GM12873 (cell line): ENCODE results near the gene TPI1.

ENCODE experiments used
- TF ChIP-seq, protein P1 (sequence below): IDR thresholded peaks from 2 replicates; pipeline ENCODE4 v1.5.1; 2012; ENCODE audit warnings: low read depth, mild to moderate bottlenecking, moderate library complexity, low read length, control low read depth; ENCODE audit not compliant: insufficient read depth; ENCODE audit errors: missing control alignments

Gene TPI1

DNA sequence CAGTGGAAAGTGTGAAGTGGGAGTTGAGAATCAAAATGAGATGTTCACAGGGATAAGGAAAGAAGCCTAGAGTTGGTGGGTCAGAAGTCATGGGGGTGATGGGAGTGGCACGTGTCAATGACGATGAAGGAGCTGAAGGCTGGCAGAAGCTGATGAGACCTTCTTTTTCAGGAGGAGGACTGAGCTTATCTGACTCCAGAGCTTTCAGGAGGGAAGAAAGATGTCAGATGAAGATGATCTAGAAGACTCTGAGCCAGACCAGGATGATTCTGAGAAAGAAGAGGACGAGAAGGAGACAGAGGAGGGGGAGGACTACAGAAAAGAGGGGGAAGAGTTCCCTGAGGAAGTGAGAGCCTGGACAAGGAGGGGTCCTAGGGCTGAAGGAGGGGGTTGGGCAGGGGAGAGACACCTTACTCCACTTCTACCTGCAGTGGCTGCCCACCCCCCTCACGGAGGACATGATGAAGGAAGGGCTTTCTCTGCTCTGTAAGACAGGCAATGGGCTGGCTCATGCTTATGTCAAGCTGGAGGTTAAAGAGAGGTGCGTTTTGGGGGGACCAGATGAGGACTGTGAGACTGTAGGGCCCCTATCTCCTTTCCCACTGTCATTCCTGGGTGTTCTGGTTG lies 38.2 kb downstream of the TPI1 start:
- TF ChIP-seq, protein P1, sequence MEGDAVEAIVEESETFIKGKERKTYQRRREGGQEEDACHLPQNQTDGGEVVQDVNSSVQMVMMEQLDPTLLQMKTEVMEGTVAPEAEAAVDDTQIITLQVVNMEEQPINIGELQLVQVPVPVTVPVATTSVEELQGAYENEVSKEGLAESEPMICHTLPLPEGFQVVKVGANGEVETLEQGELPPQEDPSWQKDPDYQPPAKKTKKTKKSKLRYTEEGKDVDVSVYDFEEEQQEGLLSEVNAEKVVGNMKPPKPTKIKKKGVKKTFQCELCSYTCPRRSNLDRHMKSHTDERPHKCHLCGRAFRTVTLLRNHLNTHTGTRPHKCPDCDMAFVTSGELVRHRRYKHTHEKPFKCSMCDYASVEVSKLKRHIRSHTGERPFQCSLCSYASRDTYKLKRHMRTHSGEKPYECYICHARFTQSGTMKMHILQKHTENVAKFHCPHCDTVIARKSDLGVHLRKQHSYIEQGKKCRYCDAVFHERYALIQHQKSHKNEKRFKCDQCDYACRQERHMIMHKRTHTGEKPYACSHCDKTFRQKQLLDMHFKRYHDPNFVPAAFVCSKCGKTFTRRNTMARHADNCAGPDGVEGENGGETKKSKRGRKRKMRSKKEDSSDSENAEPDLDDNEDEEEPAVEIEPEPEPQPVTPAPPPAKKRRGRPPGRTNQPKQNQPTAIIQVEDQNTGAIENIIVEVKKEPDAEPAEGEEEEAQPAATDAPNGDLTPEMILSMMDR, result no peak

DNA sequence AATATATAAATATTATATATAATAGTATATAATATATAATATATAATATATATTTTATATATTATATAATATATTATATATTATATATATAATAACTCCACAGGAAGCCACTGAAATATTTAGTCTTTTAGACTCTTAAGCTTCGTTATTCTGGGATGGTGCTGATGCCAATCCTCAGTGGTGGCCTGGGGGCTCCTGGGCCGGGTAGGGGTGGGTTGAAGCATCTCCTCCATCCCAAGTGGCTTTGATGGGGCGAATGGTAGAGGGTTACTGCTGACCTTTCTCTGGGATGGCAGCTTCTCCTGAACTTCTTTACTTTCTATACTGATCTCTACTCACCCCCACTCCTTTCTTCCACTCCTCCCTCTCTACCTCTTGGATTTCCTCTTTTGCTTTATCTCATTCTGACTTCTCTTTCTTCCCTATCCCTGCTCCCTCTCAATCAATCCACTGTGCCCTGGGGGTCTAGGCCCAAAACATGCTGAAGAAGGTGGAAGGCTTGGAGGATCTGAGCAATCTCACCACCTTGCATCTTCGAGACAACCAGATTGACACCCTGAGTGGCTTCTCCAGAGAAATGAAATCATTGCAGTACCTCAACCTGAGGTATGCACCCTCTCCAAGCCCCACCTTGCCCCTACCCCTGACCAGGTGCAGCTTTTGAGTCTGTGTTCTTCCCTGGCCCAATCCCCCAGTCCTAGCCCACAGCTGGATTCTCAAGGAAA lies 42.3 kb downstream of the TPI1 start:
- TF ChIP-seq, protein P1, result no peak

DNA sequence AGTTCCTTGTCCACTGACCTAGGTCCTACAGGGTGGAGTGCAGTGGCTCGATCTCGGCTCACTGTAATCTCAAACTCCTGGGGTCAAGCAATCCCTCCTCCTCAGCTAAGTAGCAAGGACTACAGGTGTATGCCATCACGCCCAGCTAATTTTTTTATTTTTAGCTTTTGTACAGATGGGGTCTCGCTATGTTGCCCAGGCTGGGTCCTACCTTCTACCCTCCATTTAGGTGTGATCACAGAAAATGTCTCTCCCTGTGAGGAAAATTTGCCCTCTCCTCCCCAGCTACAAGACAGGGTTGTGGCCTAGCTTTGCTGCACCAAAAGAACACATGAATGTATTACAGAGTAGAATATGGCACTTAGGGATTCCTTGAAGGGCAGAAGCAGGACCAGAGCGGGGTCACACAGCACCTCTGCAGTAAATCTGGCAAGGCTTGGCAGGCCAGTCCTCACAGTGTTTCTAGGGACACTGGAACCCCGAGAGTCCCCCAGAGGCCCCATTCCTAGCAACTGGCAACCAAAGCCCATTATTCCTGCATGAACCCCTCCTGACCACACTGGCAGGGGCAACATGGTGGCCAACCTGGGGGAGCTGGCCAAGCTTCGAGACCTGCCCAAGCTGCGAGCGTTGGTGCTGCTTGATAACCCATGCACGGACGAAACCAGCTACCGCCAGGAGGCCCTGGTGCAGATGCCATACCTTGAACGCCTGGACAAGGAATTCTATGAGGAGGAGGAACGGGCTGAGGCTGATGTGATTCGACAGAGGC lies 45.0 kb downstream of the TPI1 start:
- TF ChIP-seq, protein P1, result no peak

DNA sequence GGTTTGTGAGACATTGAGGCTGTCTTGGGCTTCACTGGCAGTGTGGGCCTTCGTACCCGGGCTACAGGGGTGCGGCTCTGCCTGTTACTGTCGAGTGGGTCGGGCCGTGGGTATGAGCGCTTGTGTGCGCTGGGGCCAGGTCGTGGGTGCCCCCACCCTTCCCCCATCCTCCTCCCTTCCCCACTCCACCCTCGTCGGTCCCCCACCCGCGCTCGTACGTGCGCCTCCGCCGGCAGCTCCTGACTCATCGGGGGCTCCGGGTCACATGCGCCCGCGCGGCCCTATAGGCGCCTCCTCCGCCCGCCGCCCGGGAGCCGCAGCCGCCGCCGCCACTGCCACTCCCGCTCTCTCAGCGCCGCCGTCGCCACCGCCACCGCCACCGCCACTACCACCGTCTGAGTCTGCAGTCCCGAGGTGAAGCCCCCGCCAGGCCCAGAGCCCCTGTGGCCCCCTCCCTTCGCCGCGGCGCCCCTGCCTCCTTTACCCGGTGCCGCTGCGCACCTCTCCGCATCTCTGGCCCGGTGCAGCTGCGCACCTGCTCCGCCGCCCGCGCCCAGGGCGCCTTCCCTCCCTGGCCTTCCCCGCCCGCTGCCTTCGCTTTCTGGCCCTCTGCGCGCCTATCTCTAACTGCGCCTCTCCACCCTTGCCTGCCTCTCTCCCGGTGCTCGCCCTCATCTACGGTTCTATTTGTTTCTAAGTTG lies 47.1 kb downstream of the TPI1 start, which contains the start of gene ENO2:
TSS of gene ENO2 (plus strand) at position 335 of the 701 bp plus-strand sequence. CDS start 1,253 bp downstream, outside the sequence.
- TF ChIP-seq, protein P1, result no peak

DNA sequence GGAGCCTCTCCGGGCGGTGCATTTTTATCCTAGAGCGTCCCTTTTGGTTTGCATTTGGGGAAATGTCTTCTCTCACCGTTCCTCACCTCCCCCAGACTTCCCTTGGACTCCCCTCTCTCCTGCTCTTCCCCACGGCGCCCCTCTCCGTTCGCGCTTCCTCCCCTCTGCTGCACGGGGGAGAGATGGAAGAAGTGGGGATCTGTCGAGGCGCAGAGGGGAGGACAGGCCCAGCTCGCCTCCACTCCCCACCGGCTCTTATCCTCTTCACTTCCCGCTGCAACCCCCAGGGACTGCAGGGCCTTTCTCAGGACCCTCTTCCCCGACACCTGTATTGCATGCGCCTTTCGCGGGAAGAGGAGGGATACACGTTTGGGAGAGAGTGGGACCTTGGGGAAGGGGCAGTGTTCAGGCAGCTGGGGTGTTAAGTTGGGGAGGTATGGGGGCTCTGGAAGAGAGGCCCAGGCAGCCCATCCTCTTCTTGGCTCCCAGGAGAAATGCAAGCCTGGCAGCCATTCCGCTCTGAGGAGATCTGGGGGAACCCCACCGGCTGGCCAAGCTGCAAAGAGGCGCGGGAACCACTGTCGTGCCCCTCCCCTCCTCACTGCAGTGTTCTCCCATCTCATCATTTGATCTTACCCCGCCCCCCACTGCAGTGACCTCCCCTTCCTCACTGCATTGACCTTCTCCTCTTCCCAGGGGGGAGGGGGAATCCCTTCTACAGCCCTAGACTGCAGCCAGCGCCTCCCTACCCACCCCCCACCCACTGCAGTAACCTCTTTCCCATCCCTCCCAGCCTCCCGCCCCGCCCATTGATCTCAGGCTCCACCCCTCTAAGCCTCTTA lies 47.8 kb downstream of the TPI1 start:
- TF ChIP-seq, protein P1, result no peak

DNA sequence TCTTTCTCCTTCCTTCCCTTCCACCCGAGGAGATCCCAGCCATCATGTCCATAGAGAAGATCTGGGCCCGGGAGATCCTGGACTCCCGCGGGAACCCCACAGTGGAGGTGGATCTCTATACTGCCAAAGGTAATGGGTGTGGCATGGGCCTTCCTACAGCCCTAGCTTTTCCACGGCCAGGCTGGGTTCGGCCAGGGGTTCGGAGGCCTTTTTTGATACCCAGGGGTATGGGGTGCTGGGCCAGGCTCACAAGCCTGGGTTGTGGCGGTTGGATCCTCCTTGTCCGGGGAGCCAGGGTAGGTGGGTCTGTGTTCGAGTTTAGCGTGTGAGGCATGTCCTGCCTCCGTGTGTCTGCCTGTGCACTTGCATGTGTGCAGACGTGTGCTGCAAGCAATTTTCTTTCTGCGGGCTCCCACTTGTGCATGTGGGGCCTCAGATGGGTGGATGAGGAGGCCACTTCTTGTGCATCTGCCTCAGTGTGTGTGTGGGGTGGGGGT lies 48.5 kb downstream of the TPI1 start:
- TF ChIP-seq, protein P1, result no peak
